ENCODE results near the gene ATAD3B.

GRCh38 chr1:1544544-1544943, 73.0 kb downstream of the ATAD3B start:
- TF ChIP-seq ZNF274 (IDR thresholded peaks at IDR 0.05; ENCODE audit: low read depth, low read length) (no peak), YY1 (IDR thresholded peaks at IDR 0.05; ENCODE audit: insufficient read depth, insufficient read length) (no peak)

Measured in NT2/D1 (cell line).